HEK293 (cell line): Measurements from ENCODE around the gene PRR33.

Experiments
- CTCF ChIA-PET: fragments of 350-600 bp; formaldehyde crosslinking; extraction: SDS; loops from one replicate; lab custom pipeline; 2021; ENCODE audit warnings: antibody characterized with exemption; lab: Yijun Ruan, JAX
- POLR2A ChIA-PET: fragments of 300-600 bp; formaldehyde crosslinking; extraction: SDS; loops from one replicate; lab custom pipeline; 2020; ENCODE audit warnings: antibody characterized with exemption, inconsistent platforms; lab: Yijun Ruan, JAX
- H3K27ac ChIP-seq: fragments of 200-500 bp; sonication (Bioruptor generic); 2 replicates; pipeline ENCODE4 v1.5.1; 2014; ENCODE audit warnings: low read depth, low read length, control low read depth, inconsistent platforms; ENCODE audit errors: extremely low read depth
- H3K36me3 ChIP-seq, 2 experiments: fragments of 200-500 bp in 1 of 2; sonication (Bioruptor generic) in 1 of 2; 1 replicate in 1 of 2; 2 replicates in 1 of 2; pipeline ENCODE4 v1.5.1; 2014 to 2017; ENCODE audit warnings: inconsistent platforms in 2 of 2, low read length in 2 of 2; ENCODE audit not compliant: control insufficient read depth in 2 of 2, insufficient read depth in 1 of 2
- H3K4me1 ChIP-seq: fragments of 200-500 bp; sonication (Bioruptor generic); 2 replicates; pipeline ENCODE4 v1.5.1; 2014; ENCODE audit warnings: mild to moderate bottlenecking, low read length, inconsistent platforms; ENCODE audit not compliant: control insufficient read depth, insufficient read depth
- H3K4me3 ChIP-seq: 2 replicates; pipeline ENCODE4 v1.5.1; 2011; ENCODE audit warnings: low read depth, mild to moderate bottlenecking, control low read depth, low read length, moderate library complexity
- H3K9me3 ChIP-seq: fragments of 200-500 bp; sonication (Bioruptor generic); 2 replicates; pipeline ENCODE4 v1.5.1; 2014; ENCODE audit warnings: low read depth, low read length, inconsistent platforms; ENCODE audit not compliant: control insufficient read depth, insufficient read depth
- BCL11A ChIP-seq: fragments of 450-650 bp; formaldehyde crosslinking; IDR thresholded peaks from 2 replicates; pipeline ENCODE4 v1.5.1; 2016; ENCODE audit warnings: low read depth, missing biosample characterization, missing genetic modification characterization
- HOXD13 ChIP-seq: sonication (generic); formaldehyde crosslinking; IDR thresholded peaks from 2 replicates; pipeline ENCODE4 v1.8.0; 2022; ENCODE audit warnings: missing genetic modification reagents, borderline replicate concordance
- OVOL3 ChIP-seq: fragments of 450-650 bp; formaldehyde crosslinking; IDR thresholded peaks from 2 replicates; pipeline ENCODE4 v1.5.1; 2016; ENCODE audit warnings: missing biosample characterization, missing genetic modification characterization
- PRDM1 ChIP-seq: fragments of 450-650 bp; formaldehyde crosslinking; IDR thresholded peaks from 2 replicates; pipeline ENCODE4; 2016; ENCODE audit warnings: missing biosample characterization, missing genetic modification characterization
- PRDM2 ChIP-seq: fragments of 450-650 bp; formaldehyde crosslinking; IDR thresholded peaks from 2 replicates; pipeline ENCODE4 v1.5.1; 2016; ENCODE audit warnings: missing biosample characterization, missing genetic modification characterization, borderline replicate concordance
- YY2 ChIP-seq: fragments of 450-650 bp; formaldehyde crosslinking; IDR thresholded peaks from 2 replicates; pipeline ENCODE4 v1.5.1; 2016; ENCODE audit warnings: missing biosample characterization, missing genetic modification characterization
- ZBTB7A ChIP-seq: fragments of 450-650 bp; formaldehyde crosslinking; IDR thresholded peaks from 2 replicates; pipeline ENCODE4 v1.5.1; 2016; ENCODE audit warnings: low read depth, missing biosample characterization, missing genetic modification characterization
- ZFP3 ChIP-seq: fragments of 450-650 bp; formaldehyde crosslinking; IDR thresholded peaks from 2 replicates; pipeline ENCODE4 v1.5.1; 2016; ENCODE audit warnings: low read depth, missing biosample characterization, missing genetic modification characterization
- ZNF16 ChIP-seq: fragments of 450-650 bp; formaldehyde crosslinking; IDR thresholded peaks from 2 replicates; pipeline ENCODE4 v1.5.1; 2016; ENCODE audit warnings: low read depth, missing biosample characterization, missing genetic modification characterization
- ZNF214 ChIP-seq: fragments of 450-650 bp; formaldehyde crosslinking; IDR thresholded peaks from 2 replicates; pipeline ENCODE4 v1.5.1; 2017; ENCODE audit warnings: missing biosample characterization, mild to moderate bottlenecking, missing genetic modification characterization, borderline replicate concordance
- ZNF248 ChIP-seq: fragments of 450-650 bp; formaldehyde crosslinking; IDR thresholded peaks from 2 replicates; pipeline ENCODE4 v1.5.1; 2017; ENCODE audit warnings: missing biosample characterization, missing genetic modification characterization
- ZNF362 ChIP-seq: fragments of 450-650 bp; formaldehyde crosslinking; IDR thresholded peaks from 2 replicates; pipeline ENCODE4 v1.5.1; 2016; ENCODE audit warnings: missing biosample characterization, missing genetic modification characterization
- ZNF394 ChIP-seq: fragments of 450-650 bp; formaldehyde crosslinking; IDR thresholded peaks from 2 replicates; pipeline ENCODE4 v1.5.1; 2016; ENCODE audit warnings: missing biosample characterization, missing genetic modification characterization, mild to moderate bottlenecking, moderate library complexity, borderline replicate concordance
- ZNF473 ChIP-seq: fragments of 450-650 bp; formaldehyde crosslinking; IDR thresholded peaks from 2 replicates; pipeline ENCODE4 v1.5.1; 2017; ENCODE audit warnings: missing biosample characterization, missing genetic modification characterization
- ZNF585B ChIP-seq: fragments of 450-650 bp; formaldehyde crosslinking; IDR thresholded peaks from 2 replicates; pipeline ENCODE4 v1.5.1; 2016; ENCODE audit warnings: missing biosample characterization, missing genetic modification characterization
- ZNF626 ChIP-seq: fragments of 450-650 bp; sonication (Bioruptor Pico); formaldehyde crosslinking; IDR thresholded peaks from 2 replicates; pipeline ENCODE4 v1.5.1; 2018; ENCODE audit warnings: missing biosample characterization, missing genetic modification characterization, inconsistent platforms
- ZNF654 ChIP-seq: fragments of 450-650 bp; formaldehyde crosslinking; IDR thresholded peaks from 2 replicates; pipeline ENCODE4 v1.5.1; 2016; ENCODE audit warnings: low read depth, missing biosample characterization, missing genetic modification characterization
- ZNF660 ChIP-seq: fragments of 450-650 bp; IDR thresholded peaks from 2 replicates; pipeline ENCODE4 v1.5.1; 2018; ENCODE audit warnings: missing biosample characterization, mild to moderate bottlenecking, missing genetic modification characterization
- ZNF704 ChIP-seq: fragments of 450-650 bp; formaldehyde crosslinking; IDR thresholded peaks from 2 replicates; pipeline ENCODE4 v1.5.1; 2016; ENCODE audit warnings: missing biosample characterization, missing genetic modification characterization
- ZSCAN16 ChIP-seq: fragments of 450-650 bp; formaldehyde crosslinking; IDR thresholded peaks from 2 replicates; pipeline ENCODE4 v1.5.1; 2016; ENCODE audit warnings: missing biosample characterization, missing genetic modification characterization
- ZSCAN30 ChIP-seq: fragments of 450-650 bp; IDR thresholded peaks from 2 replicates; pipeline ENCODE4 v1.5.1; 2018; ENCODE audit warnings: missing biosample characterization, mild to moderate bottlenecking, missing genetic modification characterization, moderate library complexity
- ZXDB ChIP-seq: fragments of 450-650 bp; formaldehyde crosslinking; IDR thresholded peaks from 2 replicates; pipeline ENCODE4 v1.5.1; 2016; ENCODE audit warnings: missing biosample characterization, missing genetic modification characterization

The PRR33 gene

GRCh38 chr11:1890856-1891830 is 552 bp downstream of the PRR33 start (continued):
- TF ChIP-seq PRDM2 (tag by site-specific recombination), result no peak
- no peak for TF ChIP-seq ZNF660
- no peak for TF ChIP-seq PRDM1 (tag by site-specific recombination)
- TF ChIP-seq ZNF394, result no peak
- TF ChIP-seq YY2 (tag by site-specific recombination), result no peak
- TF ChIP-seq ZBTB7A (tag by site-specific recombination), result no peak
- no peak for TF ChIP-seq ZNF473 (tag by site-specific recombination)
- no peak for TF ChIP-seq ZNF626 (tag by site-specific recombination)
- TF ChIP-seq ZNF585B (tag by site-specific recombination), result no peak

DNA sequence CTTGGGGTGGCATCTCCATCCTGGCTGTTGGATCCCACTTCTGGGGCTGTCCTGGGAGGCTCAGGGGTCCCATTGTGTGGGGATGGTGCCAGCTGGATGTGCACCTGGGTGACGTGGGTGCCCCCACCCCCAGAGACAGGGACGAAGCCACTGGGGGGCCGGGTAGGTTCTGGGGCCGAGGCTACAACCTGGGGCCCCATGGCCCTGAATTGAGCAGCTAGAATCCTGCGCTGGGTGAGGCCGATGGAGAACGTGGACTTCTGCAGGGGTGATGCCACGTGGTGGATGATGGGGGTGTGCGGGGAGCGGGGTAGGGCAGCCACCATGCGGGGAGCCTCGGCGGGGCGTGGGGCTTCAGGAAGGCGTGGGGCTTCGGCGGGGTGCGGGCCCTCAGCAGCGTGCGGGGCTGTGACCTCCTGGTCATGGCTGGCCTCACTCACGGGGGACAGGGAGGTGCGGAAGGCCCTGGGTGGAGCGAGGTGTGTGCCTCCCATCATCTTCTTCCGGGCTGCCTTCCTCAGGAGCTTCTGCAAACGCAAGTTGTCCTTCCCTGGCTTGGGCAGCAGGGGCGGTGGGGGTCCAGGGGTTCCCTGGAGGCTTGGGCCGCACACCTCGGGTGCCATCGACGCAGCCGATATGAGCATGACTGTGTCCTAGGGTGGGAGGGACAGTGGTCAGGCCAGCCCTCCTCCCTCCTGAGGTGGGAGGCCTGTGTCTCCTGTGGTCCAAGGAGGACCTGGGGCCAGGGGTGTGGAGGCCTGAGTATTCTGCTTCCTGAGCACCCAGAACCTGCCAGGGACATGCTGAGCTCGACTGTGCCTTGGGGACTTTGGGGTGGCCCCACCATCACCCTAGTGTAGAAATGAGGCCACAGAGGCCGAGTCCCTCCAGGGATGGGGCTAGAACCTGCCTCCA is 1.5 kb downstream of the PRR33 start:
- Histone ChIP-seq H3K36me3 (no peaks in the 10 kb centered on the region), H3K4me3 (no peak overlapping the region), H3K27ac (no peak overlapping the region), H3K4me1 (no peaks in the 10 kb centered on the region), H3K9me3 (no peaks in the 10 kb centered on the region)
- ChIA-PET CTCF (interaction anchor here (0.6 to 2.1 kb wide), 3 partner anchors 8 to 14 kb away, joined by 3 to 7 read pairs (median 5); no protein-coding TSS in a partner anchor), POLR2A (no interaction called here)
- no peak for TF ChIP-seq PRDM1 (tag by site-specific recombination)
- no peak for TF ChIP-seq ZNF214
- no peak for TF ChIP-seq BCL11A
- TF ChIP-seq ZNF248 (tag by site-specific recombination), result no peak
- no peak for TF ChIP-seq ZSCAN30 (tag by site-specific recombination)
- no peak for TF ChIP-seq ZNF16
- TF ChIP-seq ZNF704, result no peak
- no peak for TF ChIP-seq YY2 (tag by site-specific recombination)
- no peak for TF ChIP-seq OVOL3
- TF ChIP-seq HOXD13 (CRISPR knock-in tag), result no peak
- TF ChIP-seq ZNF654 (tag by site-specific recombination), result no peak
- no peak for TF ChIP-seq ZXDB (tag by site-specific recombination)
- no peak for TF ChIP-seq ZFP3 (tag by site-specific recombination)
- TF ChIP-seq ZNF362 (tag by site-specific recombination), result no peak
- no peak for TF ChIP-seq ZSCAN16 (tag by site-specific recombination)
